Measurements from ENCODE around the gene RNF5. TPM values are rescaled to one million over a fixed set of nuclear protein-coding genes. Genes with fewer than 3 reads are reported as not detected.

RNF5 gene
- total and polyA plus RNA-seq, 2 of the 4 experiments (the other 2 are of a cell fraction) = 18.8 to 41.4 TPM

- H3K36me3 ChIP-seq (ENCODE audit: control insufficient read depth, insufficient read depth, low read length) = peaks cover 54% of the 10 kb centered on the region
- ATAC-seq (ENCODE audit: low read depth) (peak; percentile 6; the same call in 1 of the 2 replicates), DNase-seq (no peak)
- no peak overlapping the region for H3K4me3 ChIP-seq (ENCODE audit: insufficient read depth, low read depth, low read length)
- no peaks in the 10 kb centered on the region for H4K20me1 ChIP-seq (ENCODE audit: insufficient read depth, low read length)
- intact Hi-C loops (cut with micrococcal nuclease) = no loop called here
- no peaks in the 10 kb centered on the region for H3K9me3 ChIP-seq (ENCODE audit: control insufficient read depth, insufficient read depth, low read length)
- H2AK5ac ChIP-seq (ENCODE audit: low read depth, low read length) = no peak overlapping the region
- peaks cover 10 to 31% of the 10 kb centered on the region in 2 experiments; a peak in 3 of 4 replicates for H3K79me1 ChIP-seq (ENCODE audit: low read depth in 1 of 2, low read length in 2 of 2)
- H3K27me3 ChIP-seq (ENCODE audit: control insufficient read depth, insufficient read depth, low read length) = no peaks in the 10 kb centered on the region
- TF ChIP-seq BHLHE40 (IDR thresholded peaks at IDR 0.05; ENCODE audit: low read depth, low read length) (no peak), CEBPB (IDR thresholded peaks at IDR 0.05; ENCODE audit: low read depth, low read length) (no peak), CHD1 (IDR thresholded peaks at IDR 0.05; ENCODE audit: low read depth, low read length) (no peak), MXI1 (IDR thresholded peaks at IDR 0.05; ENCODE audit: borderline replicate concordance, low read depth, low read length) (no peak), RAD21 (IDR thresholded peaks at IDR 0.05; ENCODE audit: low read length) (no peak), RCOR1 (IDR thresholded peaks at IDR 0.05; ENCODE audit: insufficient replicate concordance, low read length) (no peak), MAFK (IDR thresholded peaks at IDR 0.05; ENCODE audit: low read depth, low read length) (no peak), SMC3 (IDR thresholded peaks at IDR 0.05; ENCODE audit: low read depth, low read length) (no peak), NFE2L2 (IDR thresholded peaks at IDR 0.05; ENCODE audit: low read depth, low read length) (no peak), FOS (IDR thresholded peaks at IDR 0.05; ENCODE audit: low read depth, low read length) (no peak), MAZ (IDR thresholded peaks at IDR 0.05; ENCODE audit: borderline replicate concordance, low read depth, low read length) (no peak), RFX5 (IDR thresholded peaks at IDR 0.05; ENCODE audit: low read depth, low read length) (no peak)
- TF ChIP-seq, protein P1, sequence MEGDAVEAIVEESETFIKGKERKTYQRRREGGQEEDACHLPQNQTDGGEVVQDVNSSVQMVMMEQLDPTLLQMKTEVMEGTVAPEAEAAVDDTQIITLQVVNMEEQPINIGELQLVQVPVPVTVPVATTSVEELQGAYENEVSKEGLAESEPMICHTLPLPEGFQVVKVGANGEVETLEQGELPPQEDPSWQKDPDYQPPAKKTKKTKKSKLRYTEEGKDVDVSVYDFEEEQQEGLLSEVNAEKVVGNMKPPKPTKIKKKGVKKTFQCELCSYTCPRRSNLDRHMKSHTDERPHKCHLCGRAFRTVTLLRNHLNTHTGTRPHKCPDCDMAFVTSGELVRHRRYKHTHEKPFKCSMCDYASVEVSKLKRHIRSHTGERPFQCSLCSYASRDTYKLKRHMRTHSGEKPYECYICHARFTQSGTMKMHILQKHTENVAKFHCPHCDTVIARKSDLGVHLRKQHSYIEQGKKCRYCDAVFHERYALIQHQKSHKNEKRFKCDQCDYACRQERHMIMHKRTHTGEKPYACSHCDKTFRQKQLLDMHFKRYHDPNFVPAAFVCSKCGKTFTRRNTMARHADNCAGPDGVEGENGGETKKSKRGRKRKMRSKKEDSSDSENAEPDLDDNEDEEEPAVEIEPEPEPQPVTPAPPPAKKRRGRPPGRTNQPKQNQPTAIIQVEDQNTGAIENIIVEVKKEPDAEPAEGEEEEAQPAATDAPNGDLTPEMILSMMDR (conservative IDR thresholded peaks at IDR 0.05; ENCODE audit: low read depth, low read length) = no peak
- TF ChIP-seq, protein P2, sequence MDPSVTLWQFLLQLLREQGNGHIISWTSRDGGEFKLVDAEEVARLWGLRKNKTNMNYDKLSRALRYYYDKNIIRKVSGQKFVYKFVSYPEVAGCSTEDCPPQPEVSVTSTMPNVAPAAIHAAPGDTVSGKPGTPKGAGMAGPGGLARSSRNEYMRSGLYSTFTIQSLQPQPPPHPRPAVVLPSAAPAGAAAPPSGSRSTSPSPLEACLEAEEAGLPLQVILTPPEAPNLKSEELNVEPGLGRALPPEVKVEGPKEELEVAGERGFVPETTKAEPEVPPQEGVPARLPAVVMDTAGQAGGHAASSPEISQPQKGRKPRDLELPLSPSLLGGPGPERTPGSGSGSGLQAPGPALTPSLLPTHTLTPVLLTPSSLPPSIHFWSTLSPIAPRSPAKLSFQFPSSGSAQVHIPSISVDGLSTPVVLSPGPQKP (IDR thresholded peaks at IDR 0.05; ENCODE audit: borderline replicate concordance, low read depth, low read length) = no peak
- BruUV-seq (replicated peaks) = no TSS peak
- H3K27ac ChIP-seq (ENCODE audit: insufficient read depth, low read length) = no peak overlapping the region
- no peak overlapping the region for H4K8ac ChIP-seq (ENCODE audit: low read depth in 2 of 2, low read length in 2 of 2)
- H3K56ac ChIP-seq (ENCODE audit: extremely low read depth, insufficient read depth, low read length) = no peak overlapping the region
- in situ Hi-C loops (cut with MboI; ENCODE audit: low sequenced_read_pairs) = no loop called here
- H3K4ac ChIP-seq (ENCODE audit: low read depth, low read length) = no peak overlapping the region
- dilution Hi-C loops (cut with HindIII; ENCODE audit: low sequenced_read_pairs, unreplicated experiment) = no loop called here
- H3K23ac ChIP-seq (ENCODE audit: low read depth, low read length) = no peak overlapping the region
- H3K14ac ChIP-seq (replicated peaks; ENCODE audit: low read depth, low read length) = no peak overlapping the region
- no peak overlapping the region for H2BK20ac ChIP-seq (ENCODE audit: low read depth, low read length)
- H3K9ac ChIP-seq (ENCODE audit: low read depth, low read length) = no peak overlapping the region
- no peak overlapping the region for H4K5ac ChIP-seq (ENCODE audit: low read depth, low read length)
- no peak overlapping the region for H2BK120ac ChIP-seq (ENCODE audit: low read depth, low read length)
- no peak overlapping the region for H4K91ac ChIP-seq (ENCODE audit: insufficient read depth, low read depth, low read length)
- no peak overlapping the region for H2BK5ac ChIP-seq (ENCODE audit: low read depth, low read length, poor library complexity, severe bottlenecking)
- WGBS, 2 experiments (ENCODE audit: extremely low coverage in 2 of 2, insufficient read length in 1 of 2) = no CpG with 5 or more reads among the region's 2 CpGs
- no peak overlapping the region for H3K4me2 ChIP-seq (ENCODE audit: low read depth, low read length)
- no peak overlapping the region for H3K18ac ChIP-seq (ENCODE audit: low read depth, low read length)
- CTCF ChIA-PET = no interaction called here
- no peak overlapping the region for H2AFZ ChIP-seq (replicated peaks; ENCODE audit: low read length, poor library complexity)
- H3K4me1 ChIP-seq (ENCODE audit: control insufficient read depth, insufficient read depth, low read length) = peaks cover 3% of the 10 kb centered on the region
- POLR2A ChIA-PET (ENCODE audit: unreplicated experiment) = interaction anchor here (1.0 kb wide), 1 partner anchor 9 kb away, joined by 3 read pairs; no protein-coding TSS in a partner anchor
- H2AK9ac ChIP-seq (replicated peaks; ENCODE audit: low read depth, low read length, poor library complexity) = no peak overlapping the region
- no peak overlapping the region for H2BK15ac ChIP-seq (ENCODE audit: low read depth, low read length)
- H3K9me1 ChIP-seq (ENCODE audit: insufficient read depth, low read length) = peaks cover 18% of the 10 kb centered on the region
Measured at GRCh38 chr6:32168350-32168749, 9.9 kb upstream of the RNF5 start.

All from IMR-90 (cell line).